Dermis blood vessel endothelial cell (primary cell): Measurements from ENCODE around the gene SLC6A19. TPM values are rescaled to one million over a fixed set of nuclear protein-coding genes. Genes with fewer than 3 reads are reported as not detected.

Source experiments
- DNase-seq: peaks from one replicate; pipeline ENCODE4 v3.0.0; 2010
- total RNA-seq: library from RNA; depleted of rRNA; stranded (reverse); fragments of >200 nt; gene quantifications from 2 replicates; pipeline ENCODE4 v1.2.3, GENCODE V29; 2014

The SLC6A19 gene
- total RNA-seq, 1 donor from 2014 or later, result not detected

DNA sequence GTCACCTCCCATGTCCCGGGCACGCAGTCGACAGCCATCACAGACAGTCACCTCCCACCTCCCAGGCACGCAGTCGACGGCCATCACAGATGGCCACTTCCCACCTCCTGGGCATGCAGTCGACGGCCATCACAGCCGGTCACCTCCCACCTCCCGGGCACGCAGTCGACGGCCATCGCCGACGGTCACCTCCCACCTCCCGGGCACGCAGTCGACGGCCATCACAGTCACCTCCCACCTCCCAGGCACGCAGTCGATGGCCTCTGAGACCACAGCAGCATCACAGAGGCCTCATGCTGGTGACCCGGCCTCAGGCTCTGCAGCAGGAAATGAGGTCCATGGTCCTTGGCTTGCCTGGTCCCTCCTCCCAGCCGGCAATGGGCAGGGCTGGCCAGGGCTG, 5.5 kb upstream of the SLC6A19 start:
- DNase-seq, result no peak

DNA sequence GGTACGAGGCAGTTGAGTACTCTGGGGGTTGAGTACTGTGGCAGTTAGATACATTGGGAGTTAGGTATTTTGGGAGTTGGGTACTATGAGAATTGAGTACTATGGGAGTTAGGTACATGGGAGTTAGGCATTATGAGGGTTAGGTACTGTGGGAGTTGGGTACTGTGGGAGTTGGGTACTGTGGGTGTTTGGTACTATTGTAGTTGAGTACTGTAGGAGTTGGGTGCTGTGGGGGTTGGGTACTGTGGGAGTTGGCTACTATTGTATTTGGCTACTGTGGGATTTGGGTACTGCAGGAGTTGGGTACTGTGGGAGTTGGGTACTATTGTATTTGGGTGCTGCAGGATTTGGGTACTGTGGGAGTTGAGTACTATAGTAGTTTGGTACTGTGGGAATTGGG, 4.8 kb upstream of the SLC6A19 start:
- DNase-seq, result no peak

DNA sequence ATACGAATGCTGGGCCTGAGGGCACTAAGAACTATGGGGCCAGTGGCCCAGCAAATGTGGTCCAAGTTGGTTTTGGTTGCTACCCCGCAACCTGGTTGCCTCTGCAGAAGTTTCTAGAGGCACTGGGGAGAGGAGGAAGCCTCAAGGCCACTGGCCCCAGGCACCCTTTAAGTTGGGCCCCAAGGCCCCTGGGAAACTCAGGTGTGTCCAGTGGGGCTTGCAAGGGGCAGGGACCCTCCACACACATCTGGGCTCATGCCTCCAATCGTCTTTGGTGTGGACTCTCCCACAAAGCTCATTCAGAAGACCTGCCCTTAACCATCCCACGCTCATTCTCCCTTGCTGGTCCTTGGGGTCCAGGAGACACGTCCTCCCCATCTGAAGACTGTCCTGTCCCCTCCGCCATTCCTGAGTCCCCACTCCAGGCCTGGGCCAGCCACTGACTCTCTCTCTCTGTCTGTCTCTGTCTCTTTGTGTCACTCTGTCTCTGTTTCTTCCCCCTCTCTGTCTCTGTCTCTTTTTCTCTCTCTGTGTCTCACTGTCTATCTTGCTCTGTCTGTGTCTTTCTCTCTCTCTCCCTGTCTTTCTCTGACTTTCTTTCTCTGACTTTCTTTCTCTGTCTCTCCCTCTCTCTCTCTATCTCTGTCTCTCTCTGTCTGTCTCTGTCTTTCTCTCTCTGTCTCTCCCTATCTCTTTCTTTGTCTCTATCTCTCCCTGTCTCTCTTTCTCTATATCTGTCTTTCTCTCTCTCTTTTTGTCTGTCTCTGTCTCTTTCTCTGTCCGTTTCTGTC, 3.3 kb upstream of the SLC6A19 start:
- DNase-seq, result no peak

DNA sequence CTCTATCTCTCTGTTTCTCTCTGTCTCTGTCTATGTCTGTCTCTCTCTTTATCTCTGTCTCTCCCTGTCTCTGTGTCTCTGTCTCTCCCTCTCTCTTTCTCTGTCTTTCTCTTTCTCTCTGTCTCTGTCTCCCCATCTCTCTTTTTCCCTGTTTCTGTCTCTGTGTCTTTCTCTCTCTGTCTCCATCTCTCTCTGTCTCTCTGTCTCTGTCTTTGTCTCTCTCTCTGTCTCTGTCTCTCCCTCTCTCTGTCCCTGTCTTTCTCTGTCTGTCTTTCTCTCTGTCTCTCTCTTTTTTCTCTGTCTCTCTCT, 2.1 kb upstream of the SLC6A19 start:
- DNase-seq, result no peak

DNA sequence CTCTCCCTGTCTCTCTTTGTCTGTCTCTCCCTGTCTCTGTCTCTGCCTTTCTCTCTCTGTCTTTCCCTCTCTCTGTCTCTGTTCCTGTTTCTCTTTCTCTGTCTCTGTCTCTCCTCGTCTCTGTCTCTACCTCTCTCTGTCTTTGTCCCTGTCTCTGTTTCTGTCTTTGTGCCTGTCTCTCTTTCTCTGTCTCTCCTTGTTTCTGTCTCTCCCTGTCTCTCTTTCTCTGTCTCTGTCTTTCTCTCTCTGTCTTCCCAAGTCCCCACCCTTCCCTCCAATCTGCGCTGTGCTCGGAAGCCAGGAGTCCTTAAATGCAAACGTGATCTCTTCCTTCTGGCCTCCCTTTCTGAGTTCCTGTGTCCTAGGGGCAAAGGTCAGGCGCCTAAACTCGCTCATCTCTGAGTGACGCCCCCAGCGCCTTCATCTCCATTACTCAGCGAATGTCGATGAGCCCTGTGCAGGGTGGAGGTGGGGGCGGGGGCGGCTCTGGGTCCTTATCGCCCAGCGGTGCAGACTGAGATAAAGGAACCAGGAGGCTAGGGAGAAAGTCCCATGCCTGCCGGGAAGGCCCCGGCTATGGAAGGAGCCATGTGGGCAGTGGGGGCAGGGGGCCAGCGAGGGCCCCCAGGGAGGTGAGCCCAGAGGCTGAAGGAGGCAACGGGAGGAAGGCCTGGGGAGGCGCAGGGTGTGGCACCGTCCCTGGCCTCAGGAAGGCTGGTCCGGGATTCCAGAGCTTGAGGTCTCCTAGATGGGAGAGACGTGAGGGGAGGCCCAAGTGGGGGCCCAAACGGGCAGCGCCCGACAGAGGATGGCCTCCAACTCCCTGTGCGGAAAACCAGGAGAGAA, 1.5 kb upstream of the SLC6A19 start:
- DNase-seq, result no peak

DNA sequence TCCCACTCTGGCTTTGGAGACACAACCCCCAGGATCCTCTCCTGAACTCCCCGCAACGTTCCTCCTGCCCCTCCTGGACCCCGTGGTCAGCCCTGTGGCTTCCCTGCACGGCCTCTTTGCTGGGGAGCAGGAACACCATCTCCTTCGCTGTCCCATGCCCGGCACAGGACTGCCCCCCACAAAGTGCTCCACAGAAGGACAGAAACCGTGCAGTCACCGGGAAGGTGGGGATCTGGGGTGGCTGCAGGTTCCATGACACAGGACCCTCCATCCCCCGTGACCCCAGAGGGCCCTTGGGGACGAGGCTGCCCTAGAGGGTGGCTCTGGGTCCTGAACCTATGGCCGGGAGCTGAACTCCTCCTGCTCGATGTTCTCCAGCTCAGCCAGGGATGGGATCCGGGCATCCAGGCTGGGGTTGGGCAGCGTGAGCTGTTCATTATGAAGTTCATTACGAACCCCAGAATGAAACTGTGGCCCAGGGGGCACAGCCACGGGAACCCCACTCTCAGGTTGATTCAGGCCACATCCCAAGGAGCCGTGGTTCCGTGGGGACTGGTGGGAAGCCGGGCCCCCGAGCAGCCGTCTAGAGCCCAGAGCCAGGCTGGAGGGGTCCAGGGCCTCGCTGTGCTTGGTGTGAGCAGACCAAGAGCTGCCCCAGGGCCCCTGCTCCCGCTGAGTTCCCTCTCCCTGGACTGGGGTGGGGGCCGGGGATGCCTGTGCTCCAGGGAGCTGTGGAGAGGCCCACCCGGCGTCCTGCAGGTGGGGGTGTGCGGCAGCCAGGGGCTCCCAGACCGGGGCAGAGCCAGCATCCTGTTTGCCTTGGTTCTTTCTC, 684 bp upstream of the SLC6A19 start:
- no peak for DNase-seq

DNA sequence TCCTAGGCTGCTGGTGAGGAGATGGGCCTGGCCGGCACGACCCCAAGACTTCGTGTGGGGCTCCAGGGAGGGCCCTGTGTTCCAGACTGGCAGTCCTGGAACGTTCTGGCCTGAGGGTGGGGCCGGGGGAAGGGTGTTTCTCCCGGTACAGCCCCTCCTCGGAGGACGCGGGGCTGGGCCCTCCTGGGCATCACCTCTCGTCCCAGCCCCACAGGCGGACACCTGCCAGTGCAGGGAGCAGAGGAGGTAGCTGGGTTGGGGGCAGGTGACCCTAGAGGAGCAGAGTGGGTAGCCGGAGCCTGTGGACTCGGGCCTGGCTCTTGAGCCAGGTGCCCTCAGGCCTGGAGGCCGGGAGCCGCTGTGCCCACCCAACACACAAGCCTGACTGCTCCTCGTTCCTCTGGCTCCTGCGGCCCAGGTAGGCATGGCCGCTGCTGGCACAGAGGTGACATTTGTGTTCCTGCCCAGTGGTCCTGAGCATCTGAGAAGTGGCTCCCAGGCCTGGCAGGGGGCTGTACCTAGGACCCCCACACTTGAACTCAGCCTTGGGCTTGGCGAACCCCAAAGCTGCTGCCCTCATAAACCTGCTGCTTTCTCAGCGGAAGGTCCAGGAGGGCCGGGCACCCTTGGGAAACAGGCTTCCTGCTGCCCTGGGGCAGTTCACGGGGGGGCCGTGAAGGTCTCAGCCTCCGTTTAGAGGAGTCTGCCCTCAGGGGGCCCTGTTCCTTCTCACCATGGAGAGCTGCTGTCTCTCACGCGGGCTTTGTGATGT, 817 bp downstream of the SLC6A19 start:
- DNase-seq, result no peak

DNA sequence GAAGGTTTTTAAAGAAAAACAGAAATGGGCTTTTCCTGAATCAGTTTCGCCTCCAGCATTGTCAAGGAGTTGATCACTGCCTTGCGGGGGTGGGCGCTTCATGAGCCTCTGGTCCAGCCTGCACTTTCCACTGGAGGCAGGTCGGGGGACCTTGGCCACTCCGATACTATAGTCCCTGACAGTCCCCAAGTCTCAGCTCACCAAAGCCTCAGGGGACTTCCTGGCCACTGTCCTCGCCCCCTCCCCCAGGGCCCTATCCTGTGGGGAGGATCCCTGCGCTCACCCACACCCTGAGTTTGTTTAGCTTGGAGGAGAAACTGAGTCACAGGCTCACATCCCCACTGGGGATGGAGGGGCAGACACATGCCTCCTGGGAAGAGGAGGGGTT, 1.4 kb downstream of the SLC6A19 start:
- no peak for DNase-seq

DNA sequence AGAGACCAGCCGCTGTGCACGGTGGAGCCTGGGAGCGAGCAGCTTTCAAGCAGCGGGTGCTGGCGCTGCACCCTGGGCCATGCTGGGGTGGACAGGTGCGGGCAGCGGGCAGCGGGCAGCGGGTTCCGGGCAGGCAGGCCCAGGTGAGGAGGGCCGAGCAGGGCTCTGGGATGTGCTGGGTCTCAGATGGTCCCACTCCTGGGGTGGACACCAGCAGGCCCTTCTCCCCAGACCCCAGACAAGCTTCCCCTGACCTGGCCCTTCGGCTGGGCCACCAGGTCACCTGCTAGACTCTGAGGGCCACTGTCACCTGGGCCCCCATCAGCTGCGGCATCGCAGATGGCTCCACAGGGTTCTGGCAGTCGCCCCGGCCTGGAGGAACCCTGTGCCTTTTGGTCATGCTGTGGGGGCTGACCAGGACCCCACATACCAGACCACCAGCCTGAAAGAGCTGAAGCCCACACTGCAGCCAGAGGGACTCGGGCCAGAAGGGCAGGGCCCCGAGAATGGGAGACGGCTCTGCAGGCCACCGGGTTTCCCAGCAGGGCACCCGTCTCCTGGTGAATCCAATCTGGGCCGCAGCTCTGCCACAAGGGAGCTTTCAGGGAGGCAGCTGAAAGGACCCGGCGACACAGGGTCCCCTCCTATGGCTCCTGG, 2.0 kb downstream of the SLC6A19 start:
- no peak for DNase-seq

DNA sequence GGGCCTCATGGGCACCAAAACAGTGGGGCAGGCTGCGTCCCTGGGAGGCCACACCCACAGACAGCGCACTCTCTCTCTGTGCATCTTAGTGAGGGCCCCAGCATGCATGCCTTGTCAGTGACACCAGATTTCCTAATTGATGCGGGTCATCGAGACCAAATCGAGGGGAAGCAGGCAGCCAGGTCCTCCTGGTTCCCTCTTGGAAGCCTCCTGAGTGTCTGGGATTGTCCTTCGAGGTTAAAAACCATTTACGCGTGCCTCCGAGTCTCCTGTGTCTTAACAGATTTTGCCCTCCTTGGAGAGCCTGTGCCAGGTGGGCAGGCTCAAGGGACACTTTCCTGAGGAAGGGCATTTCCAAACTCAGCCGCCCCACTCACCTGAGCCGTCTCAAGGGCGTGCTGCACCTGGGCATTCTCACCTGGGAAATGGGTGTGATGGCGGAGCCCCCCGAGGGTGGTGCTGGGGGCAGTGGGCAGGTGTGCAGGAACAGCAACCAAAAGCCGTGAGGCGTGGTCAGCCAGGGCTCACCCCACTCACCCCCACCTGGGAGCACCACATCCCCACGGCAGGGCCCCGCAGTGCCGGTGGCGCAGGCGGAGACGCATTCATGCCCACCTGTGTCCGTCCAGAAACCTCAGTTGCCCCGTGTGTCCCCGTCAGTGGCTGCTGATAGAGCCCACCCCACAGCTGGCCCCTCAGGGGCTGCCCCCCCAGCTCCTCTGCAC, 2.7 kb downstream of the SLC6A19 start:
- DNase-seq, result no peak

DNA sequence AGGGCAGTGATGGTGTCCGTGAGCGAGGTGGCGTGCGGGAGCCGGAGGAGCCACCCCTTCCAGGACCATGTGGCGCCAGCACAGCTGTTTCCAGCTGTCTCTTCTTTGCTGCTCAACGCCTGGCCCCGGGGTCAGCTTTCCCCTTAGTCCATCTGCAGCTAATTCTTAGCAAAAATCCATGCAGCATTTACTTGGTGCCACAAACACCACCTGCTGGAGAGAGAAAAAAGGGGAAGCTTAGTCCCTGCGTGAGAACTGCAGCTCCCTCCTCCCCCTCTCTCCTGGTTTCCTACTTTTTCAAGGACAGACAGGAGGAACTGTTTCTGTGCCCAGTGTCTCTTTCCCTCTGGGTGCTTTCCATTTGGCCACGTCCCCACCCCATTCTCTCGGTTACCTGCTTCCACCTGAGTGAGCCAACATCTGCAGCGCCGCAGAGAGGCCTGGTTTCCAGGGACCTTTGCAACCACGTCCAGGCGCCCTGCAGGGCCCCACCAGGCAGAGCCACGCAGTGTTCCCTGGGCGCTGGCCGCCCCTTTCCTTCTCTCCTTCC, 3.4 kb downstream of the SLC6A19 start:
- DNase-seq, result peak; percentile 27

DNA sequence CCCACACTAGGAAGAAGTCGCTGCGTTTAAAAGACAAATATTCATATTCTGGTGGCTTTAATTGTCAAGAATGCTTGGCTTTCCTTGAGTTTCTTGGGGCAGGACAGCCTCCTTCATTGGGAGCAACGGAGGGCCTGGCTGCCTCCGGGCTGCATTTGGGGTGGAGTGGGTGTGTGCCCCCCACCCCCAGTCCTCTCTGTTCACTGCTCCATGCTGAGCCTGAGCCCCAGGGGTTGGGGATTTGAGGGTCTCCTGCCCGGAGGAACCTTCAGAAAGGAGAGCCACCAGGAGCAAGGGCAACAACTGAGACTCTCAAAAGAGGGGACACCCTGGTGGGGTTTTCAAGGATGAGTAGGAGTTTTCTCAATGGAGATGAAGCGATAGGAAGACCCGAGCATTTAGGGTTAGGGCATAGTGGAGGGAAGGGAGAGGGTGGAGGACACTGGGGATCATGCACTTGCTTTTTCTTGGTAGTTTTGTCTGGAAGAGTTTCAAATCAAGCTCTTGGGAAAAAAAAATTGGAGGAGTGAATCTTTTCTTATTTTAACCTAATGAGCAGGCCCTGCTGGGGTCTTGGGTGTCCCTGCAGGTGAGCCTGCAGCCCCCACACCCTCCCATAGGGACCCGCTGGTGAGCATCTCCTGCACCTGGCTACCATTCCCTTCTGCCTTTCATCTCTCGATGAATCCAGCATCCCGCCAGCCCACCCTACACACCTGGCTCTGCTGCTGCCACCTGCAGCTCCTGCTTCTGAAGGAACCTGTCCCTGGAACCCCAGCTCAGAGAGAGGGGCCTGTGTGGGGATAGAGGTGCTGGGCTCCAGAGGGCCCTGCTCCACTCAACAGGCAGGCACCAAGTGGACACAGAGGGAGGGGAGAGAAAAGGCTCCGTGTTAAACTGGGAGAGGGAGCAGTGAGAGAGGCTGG, 4.1 kb downstream of the SLC6A19 start:
- no peak for DNase-seq

DNA sequence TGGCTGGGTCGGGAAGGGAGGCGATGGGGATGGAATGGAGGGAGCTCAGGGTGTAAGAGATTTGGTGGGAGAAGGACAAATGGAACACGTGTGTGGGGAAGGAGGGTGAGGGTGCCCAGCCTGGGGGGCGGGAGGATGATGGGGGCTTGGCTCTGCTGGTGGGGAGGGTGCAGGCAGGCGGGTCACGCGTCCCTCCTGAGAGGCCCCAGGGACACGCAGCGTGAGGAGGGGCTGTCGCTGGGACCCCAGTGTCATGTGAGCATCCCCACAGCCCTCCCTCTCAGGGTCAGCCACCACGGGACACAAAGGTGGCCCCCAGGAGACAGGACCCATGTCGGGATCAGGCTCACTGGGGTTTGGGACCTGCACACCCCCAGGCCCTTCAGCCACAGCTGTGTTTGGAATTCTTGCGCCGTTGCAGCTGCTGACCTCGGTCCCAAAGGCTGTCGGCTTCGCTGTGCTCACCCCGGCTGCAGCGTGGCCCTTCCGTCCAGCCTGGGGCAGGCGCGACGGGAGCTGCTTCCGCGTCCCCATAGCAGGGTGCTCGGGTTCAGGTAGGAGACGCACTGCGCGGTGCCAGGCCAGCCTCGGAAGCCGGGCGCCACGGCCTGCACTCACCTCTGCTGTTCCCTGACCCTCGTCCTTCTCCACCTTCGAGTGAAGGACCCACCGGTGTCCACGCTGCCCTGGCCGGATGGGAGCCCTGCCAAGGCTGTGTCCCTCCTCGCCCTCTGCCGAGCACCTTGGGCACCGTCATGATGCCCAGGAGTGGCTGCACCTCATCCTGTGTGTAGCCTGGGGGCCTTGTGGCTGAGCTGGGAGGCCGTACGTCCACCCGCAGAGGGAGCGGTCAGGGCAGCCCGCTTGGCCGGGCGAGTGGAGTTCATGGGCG, 5.4 kb downstream of the SLC6A19 start:
- no peak for DNase-seq

DNA sequence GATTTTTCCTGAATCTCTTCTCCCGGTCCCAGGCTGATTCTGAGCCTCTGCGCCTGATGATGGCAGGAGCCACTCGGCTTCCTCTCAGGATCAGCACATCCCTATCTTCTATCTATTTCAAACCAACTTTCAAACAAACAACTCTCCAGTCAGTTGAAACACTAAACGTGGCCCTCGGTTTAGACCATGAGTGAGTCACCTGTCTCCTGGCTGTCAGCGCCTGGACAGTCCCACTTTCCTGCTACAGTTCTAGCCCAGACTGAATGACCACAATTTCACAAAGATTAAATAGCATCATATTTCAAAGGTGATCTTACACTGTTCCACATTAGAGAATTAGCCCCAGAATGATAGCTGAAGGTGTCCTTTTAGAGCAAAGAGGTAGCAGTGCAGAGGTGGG, 6.2 kb downstream of the SLC6A19 start:
- DNase-seq, result no peak

DNA sequence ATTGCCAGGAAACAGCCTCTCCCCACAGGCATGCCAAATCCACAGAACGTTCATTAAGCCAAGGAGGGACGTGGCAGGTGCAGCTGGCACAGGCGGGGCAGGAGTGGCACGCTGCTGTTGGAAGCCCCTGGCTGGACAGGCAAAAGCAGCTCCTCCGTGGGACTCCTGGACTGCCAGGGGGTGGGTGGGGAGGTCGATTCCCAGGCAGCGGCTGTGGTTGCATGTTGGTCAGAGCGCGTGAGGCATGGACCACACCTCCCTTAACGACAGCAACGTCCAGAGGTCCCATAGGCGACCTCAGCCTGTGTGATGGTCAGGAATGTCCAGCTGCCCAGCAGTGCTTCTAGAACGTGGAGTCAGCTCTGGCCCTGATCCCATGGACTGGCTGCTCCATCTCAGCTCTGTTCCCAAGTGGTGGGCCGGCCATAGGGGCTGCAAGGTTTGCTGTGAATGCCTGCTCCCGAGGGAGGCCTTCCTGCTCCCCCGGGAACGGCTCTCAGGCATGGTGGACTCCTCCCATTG, 6.9 kb downstream of the SLC6A19 start:
- DNase-seq, result no peak

DNA sequence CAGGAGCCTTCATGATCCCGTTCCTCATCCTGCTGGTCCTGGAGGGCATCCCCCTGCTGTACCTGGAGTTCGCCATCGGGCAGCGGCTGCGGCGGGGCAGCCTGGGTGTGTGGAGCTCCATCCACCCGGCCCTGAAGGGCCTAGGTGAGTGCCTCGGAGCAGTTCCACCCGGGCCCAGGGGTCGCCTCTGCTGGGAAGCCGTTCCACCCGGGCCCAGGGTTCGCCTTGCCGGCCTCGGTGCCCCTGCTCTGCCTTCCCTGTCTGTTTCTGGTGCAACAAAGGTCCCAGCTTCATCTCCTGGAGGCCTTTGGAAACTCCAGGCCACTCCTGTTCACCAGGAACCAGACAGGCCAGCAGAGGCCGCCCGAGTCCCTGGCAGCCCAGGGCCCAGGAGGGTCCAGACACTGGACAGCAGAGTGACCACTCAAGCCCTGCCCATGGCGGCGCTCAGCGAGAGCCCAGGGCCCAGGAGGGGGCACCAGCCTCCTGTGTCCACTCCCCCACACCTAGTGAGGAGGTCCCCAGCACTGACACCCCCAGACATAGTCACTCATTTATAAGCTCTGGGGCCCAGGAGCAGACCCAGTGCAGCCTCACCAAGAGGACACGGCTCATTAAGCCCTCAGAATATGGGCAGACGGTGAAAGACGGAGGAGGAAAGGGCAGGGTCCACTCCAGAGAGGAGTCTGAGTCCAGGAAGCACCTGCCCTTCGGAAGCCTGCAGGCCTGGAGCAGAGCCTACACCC, 7.5 kb downstream of the SLC6A19 start:
- DNase-seq, result peak; percentile 66

DNA sequence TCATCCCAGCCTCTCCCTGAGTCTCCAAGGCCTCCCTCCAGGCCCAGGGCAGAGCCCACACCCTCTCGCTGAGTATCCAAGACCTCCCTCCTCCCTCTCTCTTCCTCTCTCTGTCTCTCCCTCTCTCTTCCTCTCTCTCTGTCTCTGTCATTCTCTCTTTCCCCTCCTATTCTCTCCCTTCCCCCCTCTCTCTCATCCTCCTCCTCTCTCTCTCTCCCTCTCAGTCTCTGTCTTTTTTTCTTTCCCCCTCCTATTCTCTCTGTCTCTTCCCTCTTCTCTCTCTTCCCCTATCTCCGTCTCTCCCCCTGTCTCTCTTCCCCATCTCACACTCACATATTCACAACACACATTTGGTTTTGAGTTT, 8.1 kb downstream of the SLC6A19 start:
- DNase-seq, result no peak
